ENCODE results near the gene NDFIP1. TPM values are rescaled to one million over a fixed set of nuclear protein-coding genes. Genes with fewer than 3 reads are reported as not detected.

Gene NDFIP1
- total RNA-seq, 2 experiments from 2014 or later = 185 to 192 TPM

DNA sequence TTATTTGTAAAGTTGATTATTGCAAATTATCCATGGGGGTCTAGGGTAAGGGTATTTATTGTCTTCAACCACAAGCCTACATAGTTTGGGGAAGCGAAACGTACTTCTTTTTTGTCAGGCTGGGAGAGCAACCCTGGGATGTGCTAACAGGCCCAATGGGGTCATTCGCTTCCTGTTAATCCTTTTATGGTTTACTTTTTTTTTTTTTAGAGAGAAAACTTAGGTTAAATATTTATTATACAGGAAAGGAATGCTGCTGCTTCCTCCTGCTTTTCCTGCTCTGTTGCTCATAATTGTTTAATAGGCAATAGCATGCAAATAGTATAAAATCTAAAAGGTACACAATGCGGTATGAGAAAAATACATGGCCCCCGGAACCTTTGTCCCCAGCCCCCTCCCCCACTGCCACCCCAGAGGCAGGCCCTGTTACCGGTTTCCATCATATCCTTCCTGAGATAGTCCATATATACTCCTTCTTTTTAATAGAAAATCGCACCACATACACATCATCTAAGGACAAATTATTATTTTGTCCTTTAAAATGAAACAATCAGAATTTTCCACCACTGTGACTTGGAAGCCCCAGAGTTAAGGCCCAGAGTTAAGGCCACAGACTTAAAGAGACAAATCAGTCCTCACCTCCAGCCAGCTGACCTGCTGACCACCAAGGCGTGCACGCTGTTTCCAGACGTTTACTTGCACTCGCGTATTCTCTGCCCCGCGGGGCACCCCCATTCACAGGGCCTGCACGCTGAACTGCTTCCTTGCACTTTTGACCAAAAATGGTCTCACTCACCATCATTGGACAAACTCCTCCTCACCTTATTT is 83.9 kb downstream of the NDFIP1 start:
- Mint-ChIP-seq H3K27me3 (no peaks in the 10 kb centered on the region), H3K4me1 (ENCODE audit: low read depth) (no peaks in the 10 kb centered on the region), H3K36me3 (ENCODE audit: low read depth) (no peaks in the 10 kb centered on the region), H3K9me3 (no peaks in the 10 kb centered on the region), H3K4me3 (no peak overlapping the region), H3K27ac (no peak overlapping the region)
- no peak for DNase-seq
- no peaks in the 10 kb centered on the region for H3K36me3 ChIP-seq (ENCODE audit: insufficient read depth, low read length)
- H3K4me3 ChIP-seq (ENCODE audit: low read length) = no peak overlapping the region
- no peak overlapping the region for H3K27ac ChIP-seq (ENCODE audit: low read depth in 1 of 2, low read length in 2 of 2)
- H3K27me3 ChIP-seq (ENCODE audit: control insufficient read depth in 1 of 2, insufficient read depth in 2 of 2, low read length in 2 of 2) = no peaks in the 10 kb centered on the region
- TF ChIP-seq, protein P1, sequence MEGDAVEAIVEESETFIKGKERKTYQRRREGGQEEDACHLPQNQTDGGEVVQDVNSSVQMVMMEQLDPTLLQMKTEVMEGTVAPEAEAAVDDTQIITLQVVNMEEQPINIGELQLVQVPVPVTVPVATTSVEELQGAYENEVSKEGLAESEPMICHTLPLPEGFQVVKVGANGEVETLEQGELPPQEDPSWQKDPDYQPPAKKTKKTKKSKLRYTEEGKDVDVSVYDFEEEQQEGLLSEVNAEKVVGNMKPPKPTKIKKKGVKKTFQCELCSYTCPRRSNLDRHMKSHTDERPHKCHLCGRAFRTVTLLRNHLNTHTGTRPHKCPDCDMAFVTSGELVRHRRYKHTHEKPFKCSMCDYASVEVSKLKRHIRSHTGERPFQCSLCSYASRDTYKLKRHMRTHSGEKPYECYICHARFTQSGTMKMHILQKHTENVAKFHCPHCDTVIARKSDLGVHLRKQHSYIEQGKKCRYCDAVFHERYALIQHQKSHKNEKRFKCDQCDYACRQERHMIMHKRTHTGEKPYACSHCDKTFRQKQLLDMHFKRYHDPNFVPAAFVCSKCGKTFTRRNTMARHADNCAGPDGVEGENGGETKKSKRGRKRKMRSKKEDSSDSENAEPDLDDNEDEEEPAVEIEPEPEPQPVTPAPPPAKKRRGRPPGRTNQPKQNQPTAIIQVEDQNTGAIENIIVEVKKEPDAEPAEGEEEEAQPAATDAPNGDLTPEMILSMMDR (IDR thresholded peaks at IDR 0.05) = no peak
- H3K4me1 ChIP-seq (ENCODE audit: insufficient read depth, low read length) = no peaks in the 10 kb centered on the region
- no peak for ATAC-seq (ENCODE audit: poor library complexity)
- ChIA-PET CTCF (no interaction called here), POLR2A (no interaction called here)
- intact Hi-C loops (cut with DNase I, micrococcal nuclease) = loop anchor here in 1 of 2 experiments (5.0 kb wide), 1 partner anchor 50 kb away; no protein-coding TSS in a partner anchor
- H3K9me3 ChIP-seq (ENCODE audit: control insufficient read depth in 1 of 2, insufficient read depth in 1 of 2, low read length in 2 of 2) = no peaks in the 10 kb centered on the region

DNA sequence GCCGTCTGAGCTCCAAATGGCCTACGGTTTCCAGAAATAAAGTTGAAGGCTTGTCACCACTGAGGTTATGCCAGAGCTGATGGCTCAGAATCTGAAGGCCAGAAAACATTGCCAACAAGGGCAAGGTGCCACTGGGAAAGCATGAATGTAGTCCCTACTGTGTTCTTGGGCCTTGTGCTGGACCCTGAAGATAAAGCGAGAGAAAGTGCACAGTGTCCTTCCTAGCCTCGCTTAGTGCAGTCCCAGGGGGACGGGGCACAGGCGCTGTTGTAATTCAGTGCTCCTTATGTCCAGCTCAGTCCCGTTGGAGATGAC is 84.5 kb downstream of the NDFIP1 start:
- CTCF ChIA-PET = no interaction called here
- H3K9me3 Mint-ChIP-seq = no peaks in the 10 kb centered on the region
- Histone ChIP-seq H3K27me3 (ENCODE audit: control insufficient read depth in 1 of 2, insufficient read depth in 2 of 2, low read length in 2 of 2) (no peaks in the 10 kb centered on the region), H3K9me3 (ENCODE audit: control insufficient read depth in 1 of 2, insufficient read depth in 1 of 2, low read length in 2 of 2) (no peaks in the 10 kb centered on the region), H3K36me3 (ENCODE audit: insufficient read depth, low read length) (no peaks in the 10 kb centered on the region), H3K4me3 (ENCODE audit: low read length) (no peak overlapping the region), H3K4me1 (ENCODE audit: insufficient read depth, low read length) (no peaks in the 10 kb centered on the region), H3K27ac (ENCODE audit: low read depth in 1 of 2, low read length in 2 of 2) (no peak overlapping the region)
- POLR2A ChIA-PET = no interaction called here
- no peaks in the 10 kb centered on the region for H3K36me3 Mint-ChIP-seq (ENCODE audit: low read depth)
- H3K27ac Mint-ChIP-seq = no peak overlapping the region
- no peak overlapping the region for H3K4me3 Mint-ChIP-seq
- ATAC-seq (ENCODE audit: poor library complexity) = no peak
- TF ChIP-seq, protein P1 (IDR thresholded peaks at IDR 0.05) = no peak
- intact Hi-C loops (cut with DNase I, micrococcal nuclease) = loop anchor here in 1 of 2 experiments (5.0 kb wide), 1 partner anchor 49 kb away; no protein-coding TSS in a partner anchor
- no peaks in the 10 kb centered on the region for H3K4me1 Mint-ChIP-seq (ENCODE audit: low read depth)
- DNase-seq = no peak
- no peaks in the 10 kb centered on the region for H3K27me3 Mint-ChIP-seq

DNA sequence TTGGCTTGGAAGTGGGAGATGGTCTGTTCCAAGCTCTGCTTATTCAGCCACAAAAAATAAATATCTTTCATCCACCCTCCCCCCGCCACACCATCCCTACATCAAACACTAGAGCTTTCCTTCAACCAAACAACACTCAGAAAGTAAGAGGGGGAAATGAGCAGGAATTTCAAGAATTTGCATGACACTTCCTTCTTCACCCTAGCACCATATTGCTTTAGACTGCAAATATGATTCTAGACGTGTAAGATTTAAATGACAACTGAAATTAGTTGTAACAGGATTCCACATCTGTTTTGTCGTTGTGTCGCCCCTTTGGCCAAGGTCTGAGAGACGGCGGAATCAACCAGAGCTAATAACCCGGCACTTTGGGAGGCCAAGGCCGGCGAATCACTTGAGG is 88.5 kb downstream of the NDFIP1 start:
- H3K36me3 ChIP-seq (ENCODE audit: insufficient read depth, low read length) = no peaks in the 10 kb centered on the region
- H3K27ac Mint-ChIP-seq = no peak overlapping the region
- ChIA-PET CTCF (no interaction called here), POLR2A (no interaction called here)
- H3K9me3 ChIP-seq (ENCODE audit: control insufficient read depth in 1 of 2, insufficient read depth in 1 of 2, low read length in 2 of 2) = no peaks in the 10 kb centered on the region
- H3K4me1 Mint-ChIP-seq (ENCODE audit: low read depth) = no peaks in the 10 kb centered on the region
- H3K27ac ChIP-seq (ENCODE audit: low read depth in 1 of 2, low read length in 2 of 2) = no peak overlapping the region
- DNase-seq (no peak), ATAC-seq (ENCODE audit: poor library complexity) (no peak)
- no peak overlapping the region for H3K4me3 Mint-ChIP-seq
- no peaks in the 10 kb centered on the region for H3K4me1 ChIP-seq (ENCODE audit: insufficient read depth, low read length)
- intact Hi-C loops (cut with DNase I, micrococcal nuclease) = no loop called here
- H3K27me3 Mint-ChIP-seq = no peaks in the 10 kb centered on the region
- H3K36me3 Mint-ChIP-seq (ENCODE audit: low read depth) = no peaks in the 10 kb centered on the region
- TF ChIP-seq, protein P1 (IDR thresholded peaks at IDR 0.05) = no peak
- H3K4me3 ChIP-seq (ENCODE audit: low read length) = no peak overlapping the region
- no peaks in the 10 kb centered on the region for H3K27me3 ChIP-seq (ENCODE audit: control insufficient read depth in 1 of 2, insufficient read depth in 2 of 2, low read length in 2 of 2)
- H3K9me3 Mint-ChIP-seq = no peaks in the 10 kb centered on the region
